Stimulated activated CD8-positive, alpha-beta memory T cell treated with anti-CD3 and anti-CD28 coated beads, Interleukin-12 subunit alpha, Interleukin-12 subunit beta, amount 100 ng/mL, for 24 hours (primary cell): Measurements from ENCODE around the gene PCMTD2.
"Not testable (repeated sequence)": the region's sequence is repeated elsewhere in the genome, so short reads cannot be mapped to it uniquely, and the experiment has no call there.

Experiments
- DNase-seq: peaks from one replicate; pipeline ENCODE4 v3.0.0-alpha.2; 2020; ENCODE audit errors: extremely low read depth

Gene PCMTD2

DNA sequence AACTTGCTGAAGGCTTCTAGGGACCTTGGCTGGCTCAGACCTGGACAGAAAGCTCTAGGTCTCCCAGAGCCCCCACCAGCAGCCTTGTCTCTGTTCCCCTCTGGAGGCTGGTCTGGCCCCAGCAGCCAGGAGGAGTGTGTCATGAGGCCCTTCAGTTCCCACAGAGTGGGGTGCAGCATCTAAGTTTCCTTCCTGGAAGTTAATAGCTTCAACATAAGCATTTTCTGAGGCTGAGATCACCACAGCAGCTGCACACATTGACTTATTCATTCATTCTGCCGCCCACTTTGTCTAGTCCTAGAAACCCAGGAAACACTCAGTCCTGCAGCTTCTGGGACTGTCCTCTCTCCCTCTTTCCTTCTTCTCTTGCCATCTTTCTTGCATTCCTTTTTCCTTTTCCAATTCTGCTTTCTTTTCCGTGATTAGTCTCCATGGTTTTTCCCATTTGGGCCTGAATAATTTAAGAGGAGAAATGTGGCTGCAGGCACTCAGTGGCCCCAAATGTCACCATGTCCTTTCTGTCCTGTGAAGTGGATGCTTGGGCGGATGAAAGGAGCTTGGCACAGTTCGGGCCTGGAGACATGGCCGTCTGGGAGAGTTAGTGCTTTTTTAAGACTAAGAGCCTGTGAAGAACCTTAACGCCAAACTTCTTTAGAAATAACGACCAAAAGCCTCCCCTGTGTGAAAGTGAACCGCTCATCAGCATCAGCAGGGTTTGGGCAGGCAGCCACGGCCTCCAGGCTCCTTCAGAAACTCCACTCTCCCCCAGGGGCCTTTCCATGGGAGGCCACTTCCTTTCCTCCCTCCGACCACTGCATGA lies 31.0 kb upstream of the PCMTD2 start:
- no peak for DNase-seq

DNA sequence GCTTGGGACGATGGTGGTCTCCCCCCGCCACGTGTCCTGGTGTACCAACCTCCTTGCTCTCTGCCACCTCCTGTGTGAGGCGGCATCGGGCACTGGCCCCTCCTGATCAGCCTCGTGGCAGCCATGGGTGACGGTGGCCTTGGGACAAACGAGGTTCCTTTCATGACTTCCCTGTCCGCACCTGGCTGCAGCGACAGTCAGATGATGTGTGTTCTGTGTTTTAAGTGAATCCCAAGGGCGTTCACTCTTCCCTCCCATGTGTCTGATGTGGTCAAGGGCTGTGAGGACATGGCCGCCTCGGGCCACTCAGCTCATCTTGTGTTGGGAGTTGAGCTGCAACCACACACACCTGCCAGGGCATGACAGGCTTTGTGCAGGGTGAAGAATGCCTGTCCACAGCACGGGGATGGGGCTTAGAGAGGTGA lies 30.4 kb upstream of the PCMTD2 start:
- no peak for DNase-seq

DNA sequence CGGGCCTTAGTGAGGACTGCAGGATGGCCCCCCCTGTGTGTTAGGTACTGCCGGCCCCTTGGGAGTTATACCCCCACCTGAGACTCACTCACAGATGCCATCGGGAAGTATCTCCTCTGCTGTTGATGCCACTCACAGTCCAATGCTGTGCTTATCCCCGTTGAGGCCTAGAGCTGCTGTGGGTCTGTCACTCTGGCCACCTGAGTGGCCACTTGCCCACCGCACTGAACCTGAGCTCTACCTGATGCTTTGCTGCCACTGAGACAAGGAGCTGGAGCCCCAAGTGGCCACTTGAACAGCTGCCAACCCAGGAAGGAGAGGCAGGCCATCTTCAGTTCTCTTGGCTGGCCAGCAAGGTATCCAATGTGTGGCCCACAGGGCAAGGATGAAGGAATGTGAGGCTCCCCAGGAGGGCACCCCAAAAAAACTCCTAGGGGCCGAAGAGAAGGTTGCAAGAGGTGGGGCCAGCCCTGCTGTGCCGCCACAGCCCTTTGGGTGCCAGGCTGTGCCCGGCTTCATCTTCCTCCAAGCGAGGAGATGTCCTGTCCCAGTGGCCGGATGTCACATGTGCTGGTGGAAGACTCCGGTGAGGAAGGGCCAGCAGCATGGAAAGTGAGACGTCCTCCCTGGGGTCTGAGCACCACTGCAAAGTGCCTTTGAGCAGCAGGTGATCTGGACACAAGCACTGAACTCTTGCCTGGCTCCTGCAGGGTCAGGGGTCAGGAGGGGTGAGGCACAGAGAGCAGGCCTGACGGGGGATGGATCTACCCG lies 29.5 kb upstream of the PCMTD2 start:
- no peak for DNase-seq

DNA sequence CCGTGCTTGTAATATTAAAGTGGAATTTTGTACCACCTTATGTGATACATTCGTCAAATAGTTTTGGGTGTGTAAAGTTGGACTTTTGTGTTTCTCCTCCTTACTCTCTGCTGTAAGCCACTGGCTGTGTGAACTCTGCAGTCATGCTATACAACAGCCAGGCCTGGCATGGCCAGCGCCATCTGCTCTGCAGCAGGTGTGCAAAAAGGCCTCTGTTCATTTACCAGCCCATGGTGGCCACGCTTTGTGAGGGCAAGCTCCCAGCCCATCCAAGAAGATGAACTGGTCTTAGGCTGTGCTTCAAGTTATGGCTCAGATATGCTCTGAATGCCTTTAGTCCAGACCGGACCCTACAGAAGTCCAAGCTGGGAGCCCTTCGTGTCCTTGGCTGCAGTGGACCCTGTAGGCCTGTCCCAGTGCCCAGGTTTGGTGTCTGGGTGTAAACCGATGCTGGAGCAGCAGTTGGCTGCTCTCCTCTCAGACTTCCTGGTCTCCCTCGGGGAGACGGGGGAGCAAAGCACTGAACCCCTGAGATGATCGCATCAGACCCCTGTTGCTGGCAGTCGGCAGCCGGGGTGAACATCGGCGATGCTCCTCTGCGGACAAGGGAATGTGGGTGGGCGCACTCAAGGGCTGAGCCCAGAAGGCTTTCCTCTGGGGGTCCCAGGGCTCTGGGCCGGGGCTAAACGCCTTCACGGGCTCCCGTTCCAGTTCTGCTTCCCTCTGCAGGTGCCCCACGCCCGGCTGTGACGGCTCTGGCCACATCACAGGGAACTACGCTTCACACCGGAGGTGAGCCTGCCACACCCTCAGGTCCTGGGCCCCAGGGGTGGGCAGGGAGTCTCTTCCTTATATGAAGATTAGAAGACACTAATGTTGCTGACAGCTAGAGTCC lies 28.6 kb upstream of the PCMTD2 start:
- DNase-seq: no peak

DNA sequence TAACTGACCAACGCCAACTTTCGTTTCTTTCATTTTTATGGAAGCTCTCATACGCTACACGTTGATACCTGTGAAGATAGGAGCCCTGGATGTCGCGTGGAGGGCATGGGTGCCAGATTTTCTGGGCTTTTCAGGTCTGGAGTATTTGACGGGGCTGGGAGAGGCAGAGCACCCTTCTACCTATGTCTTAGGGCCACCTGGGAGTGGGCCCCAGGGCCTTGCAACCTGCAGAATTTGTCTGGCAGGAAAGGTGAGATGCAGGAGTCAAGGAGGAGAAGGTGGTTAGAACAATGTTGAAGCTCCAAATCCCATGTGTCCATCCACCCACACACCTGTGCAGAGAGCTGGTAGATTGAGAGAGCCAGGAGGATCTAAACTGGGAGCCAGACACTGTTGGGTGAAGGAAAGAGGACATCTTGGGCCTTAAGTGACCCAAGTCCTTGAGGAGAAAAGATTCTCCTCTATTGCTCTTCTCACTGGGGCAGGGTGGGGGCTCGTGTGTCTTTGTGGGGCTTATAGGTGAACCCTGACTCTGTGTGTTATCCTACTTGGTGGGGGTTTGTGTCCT lies 27.4 kb upstream of the PCMTD2 start:
- no peak for DNase-seq

DNA sequence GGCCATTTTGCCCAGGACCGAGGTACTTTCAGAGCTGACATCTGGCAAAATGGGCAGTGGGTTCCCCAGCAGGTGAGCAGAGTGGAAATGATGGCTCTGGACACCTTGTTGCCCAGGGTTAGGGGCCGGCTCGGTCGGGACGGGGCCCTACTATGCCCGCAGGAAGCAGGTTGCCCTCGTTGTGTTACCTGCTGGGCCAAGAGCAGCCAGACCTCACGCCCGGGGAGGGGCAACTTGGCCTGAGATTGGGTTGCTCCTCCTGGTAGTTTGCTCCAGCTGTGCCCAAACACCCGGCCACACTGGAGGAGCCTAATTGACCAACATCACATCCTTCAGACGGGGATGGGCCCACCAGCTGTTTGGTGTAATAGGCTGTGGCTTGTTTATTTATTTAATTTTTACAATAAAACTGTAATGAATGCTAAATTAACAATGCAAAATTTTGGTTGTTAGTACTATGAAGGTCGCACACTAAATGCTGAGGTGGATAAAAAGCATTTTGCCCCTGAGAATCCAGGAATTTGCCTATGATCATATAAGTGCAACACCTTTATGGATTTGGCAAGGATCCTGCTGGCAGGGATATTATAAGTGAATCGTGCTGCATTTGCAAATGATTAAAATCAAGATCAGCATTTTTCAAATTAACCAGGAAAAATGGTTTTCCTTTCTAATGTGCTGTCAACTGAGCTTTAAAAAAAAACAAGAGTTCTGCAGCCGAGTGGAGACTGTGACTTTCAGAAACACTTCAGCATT lies 26.6 kb upstream of the PCMTD2 start:
- DNase-seq: no peak

DNA sequence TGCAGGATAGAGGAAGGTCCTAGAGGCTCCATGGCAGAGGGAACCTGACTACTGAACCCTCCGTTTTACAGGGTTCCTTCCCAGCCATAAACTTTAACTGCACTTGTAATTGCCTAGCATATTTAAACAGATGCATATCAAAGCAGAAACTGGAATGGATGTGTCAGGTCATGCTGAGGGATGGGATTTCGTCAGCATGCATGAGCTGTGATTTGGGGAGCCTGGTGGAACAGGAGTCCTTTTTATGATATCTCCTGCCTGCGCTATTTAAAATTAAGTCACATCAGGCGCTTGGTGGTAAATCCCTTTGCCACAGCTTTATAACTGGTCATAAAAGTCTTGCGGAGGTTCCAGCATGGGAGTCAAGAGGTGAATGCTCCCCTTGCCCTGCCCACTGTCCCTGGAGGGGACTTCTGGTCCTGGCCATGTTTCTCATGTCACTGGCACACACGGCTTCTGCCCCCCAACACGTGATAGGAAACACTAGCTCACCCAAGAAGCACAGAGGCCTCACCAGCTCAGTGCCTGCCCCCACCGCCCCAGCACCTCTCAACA lies 26.0 kb upstream of the PCMTD2 start:
- no peak for DNase-seq

DNA sequence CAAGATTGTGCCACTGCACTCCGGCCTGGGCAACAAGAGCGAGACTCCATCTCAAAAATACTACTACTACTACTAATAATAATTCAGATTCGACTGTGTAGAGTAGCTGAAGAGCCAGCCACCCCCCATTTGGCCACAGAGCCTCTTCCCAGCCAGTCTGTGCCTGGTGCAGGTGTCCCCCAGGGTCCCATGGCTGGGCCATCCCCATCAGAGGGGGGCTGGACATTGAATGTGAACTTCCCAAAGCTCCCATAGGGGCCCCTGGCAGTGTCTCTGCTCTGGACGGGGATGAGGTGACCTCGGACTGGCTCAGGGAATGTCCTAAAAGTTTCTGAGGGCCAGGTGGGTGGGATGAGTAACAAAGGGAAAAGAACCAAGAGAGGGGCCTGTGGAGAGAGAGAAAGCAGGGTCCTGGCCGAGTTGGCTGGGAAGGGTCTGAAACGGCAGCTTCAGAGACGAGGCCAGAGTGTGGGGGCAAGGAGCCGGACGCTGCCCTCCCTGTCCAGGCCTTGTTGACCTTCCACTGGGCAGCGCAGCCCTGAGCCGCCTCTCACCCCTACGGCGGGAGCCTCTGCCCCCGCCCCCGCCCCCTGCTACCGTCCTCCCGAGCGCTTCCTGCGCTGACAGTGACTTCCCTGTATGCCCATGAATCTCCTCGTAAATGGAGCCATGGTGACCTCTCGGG lies 24.9 kb upstream of the PCMTD2 start:
- no peak for DNase-seq

DNA sequence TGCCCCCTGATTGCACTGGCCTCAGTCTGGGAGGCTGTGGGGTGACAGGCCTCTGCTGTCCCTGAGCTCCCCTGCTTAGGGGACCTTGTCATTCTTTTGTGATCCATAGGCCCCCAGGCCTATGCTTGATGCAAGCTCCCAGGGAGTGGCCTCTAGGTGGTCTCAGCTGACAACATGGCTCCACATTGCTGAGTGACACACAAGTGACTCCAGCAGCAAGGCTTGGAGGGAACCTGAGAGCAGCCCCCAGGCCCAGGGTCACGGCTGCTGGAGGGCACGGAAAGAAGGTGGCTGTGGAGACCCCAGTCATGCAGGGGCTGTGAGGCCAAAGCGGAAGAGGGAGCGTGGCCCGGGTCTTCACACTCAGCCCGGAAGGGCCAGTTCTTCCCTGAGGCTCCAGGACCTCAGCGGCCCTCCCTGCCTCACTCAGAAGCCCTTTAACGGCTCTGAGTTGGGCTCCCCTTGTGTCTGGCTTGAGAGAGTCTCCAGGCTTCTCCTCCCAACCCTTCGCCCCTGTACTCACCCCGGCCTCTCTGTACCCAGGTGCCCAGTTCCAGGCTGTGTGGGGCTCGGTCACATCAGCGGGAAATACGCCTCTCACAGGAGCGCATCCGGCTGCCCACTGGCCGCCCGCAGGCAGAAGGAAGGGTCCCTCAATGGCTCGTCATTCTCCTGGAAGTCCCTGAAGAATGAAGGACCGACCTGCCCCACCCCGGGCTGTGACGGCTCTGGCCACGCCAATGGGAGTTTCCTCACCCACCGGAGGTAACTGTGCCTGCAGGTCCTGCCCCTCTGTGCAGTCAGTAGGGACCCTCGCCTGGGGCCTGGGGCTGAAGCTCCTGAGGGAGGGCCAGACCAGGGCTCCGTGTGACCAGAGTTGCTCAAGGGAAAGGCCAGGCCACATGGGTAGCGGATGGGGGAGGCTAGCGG lies 23.7 kb upstream of the PCMTD2 start:
- DNase-seq: no peak

DNA sequence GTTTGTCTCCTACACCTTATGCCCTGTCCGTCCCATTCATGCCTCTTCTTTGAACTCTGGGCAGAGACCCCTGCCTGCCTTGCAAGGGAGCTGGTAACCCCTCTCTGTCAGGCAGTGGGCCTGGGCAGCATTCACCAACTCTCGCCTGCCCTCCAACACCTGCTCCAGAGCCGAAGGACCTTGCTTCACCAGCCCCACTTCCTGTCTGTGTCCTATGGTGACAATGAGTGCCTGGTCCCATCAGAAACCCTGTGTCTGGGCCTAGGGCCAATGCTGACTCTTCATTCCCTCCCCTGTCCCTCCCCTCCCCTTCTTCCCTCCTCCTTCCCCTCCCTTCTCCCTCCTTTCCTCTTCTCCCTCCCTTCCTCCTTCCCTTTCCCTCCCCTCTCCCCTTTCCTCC lies 22.8 kb upstream of the PCMTD2 start:
- DNase-seq: no peak

DNA sequence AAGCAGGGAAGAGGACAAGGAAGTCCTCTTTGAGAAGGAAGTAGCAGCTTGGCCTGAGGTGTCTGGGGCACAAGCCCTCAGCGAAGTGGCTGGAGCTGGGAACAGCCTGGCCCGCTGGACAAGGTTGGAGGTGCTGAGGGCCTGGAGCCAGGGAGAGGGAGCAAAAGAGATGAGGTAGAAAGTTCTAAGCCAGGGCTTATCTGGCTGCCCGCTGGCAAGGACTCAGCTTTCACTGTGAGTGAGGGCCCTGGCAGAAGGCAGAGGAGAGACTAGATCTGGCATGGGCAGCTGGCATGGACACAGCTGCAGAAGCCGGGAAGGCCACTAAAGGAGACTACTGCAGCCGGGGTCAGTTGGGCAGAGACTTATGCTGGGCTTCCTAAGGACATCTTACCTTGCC lies 21.8 kb upstream of the PCMTD2 start:
- no peak for DNase-seq

DNA sequence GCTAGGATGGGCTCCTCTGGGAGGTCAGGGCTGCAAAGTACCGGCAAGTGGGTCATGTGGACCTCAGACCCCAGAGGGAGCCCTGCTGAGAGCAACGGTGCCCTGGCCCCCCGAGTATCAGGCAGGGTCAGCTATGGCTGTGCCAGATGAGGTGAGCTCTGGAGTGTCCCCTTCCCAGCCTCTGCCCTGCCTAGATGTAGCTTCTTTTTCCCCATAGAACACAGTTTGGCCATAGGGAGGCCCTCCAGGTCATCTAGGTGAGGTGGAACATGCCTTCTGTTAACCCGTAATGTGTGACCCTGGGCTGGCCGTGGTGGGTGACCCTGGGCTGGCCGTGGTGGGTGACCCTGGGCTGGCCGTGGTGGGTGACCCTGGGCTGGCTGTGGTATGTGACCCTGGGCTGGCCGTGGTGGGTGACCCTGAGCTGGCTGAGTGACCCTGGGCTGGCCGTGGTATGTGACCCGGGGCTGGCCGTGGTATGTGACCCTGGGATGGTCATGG lies 21.2 kb upstream of the PCMTD2 start:
- DNase-seq: no peak

DNA sequence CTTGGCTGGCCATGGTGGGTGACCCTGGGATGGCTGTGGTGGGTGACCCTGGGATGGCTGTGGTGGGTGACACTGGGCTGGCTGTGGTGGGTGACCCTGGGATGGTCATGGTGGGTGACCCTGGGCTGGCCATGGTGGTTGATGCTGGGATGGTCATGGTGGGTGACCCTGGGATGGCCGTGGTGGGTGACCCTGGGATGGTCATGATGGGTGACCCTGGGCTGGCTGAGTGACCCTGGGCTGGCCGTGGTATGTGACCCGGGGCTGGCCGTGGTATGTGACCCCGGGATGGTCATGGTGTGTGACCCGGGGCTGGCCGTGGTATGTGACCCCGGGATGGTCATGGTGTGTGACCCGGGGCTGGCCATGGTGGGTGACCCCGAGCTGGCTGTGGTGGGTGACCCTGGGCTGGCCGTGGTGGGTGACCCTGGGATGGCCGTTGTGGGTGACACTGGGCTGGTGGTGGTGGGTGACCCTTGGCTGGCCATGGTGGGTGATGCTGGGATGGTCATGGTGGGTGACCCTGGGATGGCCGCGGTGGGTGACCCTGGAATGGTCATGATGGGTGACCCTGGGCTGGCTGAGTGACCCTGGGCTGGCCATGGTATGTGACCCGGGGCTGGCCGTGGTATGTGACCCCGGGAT lies 20.5 kb upstream of the PCMTD2 start:
- DNase-seq: not testable (repeated sequence)

DNA sequence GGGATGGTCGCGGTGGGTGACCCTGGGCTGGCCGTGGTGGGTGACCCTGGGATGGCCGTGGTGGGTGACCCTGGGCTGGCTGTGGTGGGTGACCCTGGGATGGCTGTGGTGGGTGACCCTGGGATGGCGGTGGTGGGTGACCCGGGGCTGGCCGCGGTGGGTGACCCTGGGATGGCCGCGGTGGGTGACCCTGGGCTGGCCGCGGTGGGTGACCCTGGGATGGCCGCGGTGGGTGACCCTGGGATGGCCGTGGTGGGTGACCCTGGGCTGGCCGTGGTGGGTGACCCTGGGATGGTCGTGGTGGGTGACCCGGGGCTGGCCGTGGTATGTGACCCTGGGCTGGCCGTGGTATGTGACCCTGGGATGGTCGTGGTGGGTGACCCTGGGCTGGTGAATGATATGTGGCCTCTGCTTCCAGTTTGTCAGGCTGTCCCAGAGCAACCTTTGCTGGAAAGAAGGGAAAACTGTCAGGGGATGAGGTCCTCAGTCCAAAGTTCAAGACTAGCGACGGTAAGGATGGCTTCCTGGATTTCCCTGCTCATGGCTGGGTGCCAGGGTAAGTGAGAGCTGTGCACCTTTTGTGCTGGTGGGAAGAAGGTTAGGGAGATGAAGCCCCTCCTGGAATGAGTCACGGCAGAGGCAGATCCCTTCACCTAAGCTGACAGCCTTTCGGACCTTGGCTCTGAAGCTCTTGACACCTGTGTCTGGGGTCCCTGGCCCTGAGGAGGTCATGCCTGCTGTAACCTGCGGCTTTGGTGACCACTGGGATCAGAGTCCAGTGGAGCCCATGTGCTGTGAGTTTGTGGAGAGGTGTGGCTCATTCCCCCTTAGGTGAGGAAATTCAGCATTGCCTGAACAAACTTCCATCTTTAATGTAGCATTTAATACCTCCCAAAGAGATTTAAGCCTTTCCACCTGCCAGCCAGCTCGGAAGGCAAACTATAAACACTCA lies 19.1 kb upstream of the PCMTD2 start:
- DNase-seq: no peak

DNA sequence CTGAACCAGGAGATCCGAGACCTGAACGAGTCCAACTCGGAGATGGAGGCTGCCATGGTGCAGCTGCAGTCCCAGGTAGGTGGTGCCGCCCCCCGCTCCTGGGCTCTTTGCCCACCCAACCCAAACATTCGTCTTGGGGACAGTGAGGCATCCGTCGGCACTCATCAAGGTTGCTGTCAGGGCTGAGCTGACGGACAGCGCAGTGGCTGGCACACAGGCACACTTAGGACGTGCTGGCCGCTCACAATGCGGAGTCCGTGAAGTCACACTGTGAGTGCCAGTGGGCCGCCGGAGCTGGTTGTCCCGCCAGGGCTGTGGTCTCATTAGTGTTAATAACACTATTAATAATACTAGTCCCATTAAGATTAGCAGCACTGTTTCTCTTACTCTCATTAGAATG lies 18.2 kb upstream of the PCMTD2 start:
- no peak for DNase-seq

DNA sequence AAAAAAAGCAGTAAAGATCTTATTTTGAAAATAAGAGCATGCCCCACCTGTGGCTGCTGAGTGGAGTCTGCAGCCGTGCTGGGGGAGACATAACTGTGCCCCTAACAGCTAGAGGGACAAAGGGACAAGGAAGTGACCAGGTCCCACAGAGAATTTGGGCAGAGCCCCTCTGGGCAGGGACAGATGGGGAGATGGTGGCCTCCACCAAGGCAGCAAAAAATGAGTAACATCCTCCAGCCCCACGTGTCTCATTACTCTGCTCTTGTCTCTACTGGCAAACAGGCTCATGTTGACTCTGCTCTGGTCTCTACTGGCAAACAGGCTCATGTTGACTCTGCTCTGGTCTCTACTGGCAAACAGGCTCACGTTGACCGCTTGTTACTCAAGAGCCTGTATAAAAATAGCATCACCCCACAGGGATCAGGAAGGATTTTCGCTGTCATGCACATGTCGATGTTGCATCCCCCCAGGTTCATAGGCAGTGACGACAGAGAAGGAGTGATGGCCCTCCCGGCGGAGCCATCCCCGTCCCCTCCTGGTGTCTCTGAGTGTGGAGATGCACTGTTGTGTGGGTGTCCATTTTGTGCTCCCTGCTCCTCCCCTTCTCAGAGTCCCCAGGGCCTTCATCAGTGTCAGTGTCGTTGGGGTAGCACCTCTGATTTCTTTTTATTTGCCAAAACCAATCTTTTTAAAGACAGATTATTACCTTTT lies 17.3 kb upstream of the PCMTD2 start:
- DNase-seq: no peak
